MM.1S (cell line): ENCODE results near the gene SIRT7.
A peak's percentile ranks its signal among the peaks of the same experiment; 100 is the strongest.

ENCODE experiments used
- DNase-seq: peaks from one replicate; pipeline ENCODE4 v3.0.0-alpha.2; 2015
- H2AFZ ChIP-seq: fragments of 300-600 bp; sonication (generic); 2 replicates; pipeline ENCODE4 v1.6.0; 2016; ENCODE audit warnings: antibody characterized with exemption, low read length
- H3F3A ChIP-seq: fragments of 300-600 bp; sonication (generic); 2 replicates; pipeline ENCODE4 v1.6.1; 2016; ENCODE audit warnings: mild to moderate bottlenecking, antibody characterized with exemption, low read length, moderate library complexity, mixed read lengths; ENCODE audit not compliant: insufficient read depth
- H3K27ac ChIP-seq: fragments of 300-600 bp; sonication (generic); 2 replicates; pipeline ENCODE4 v1.5.1; 2016; ENCODE audit warnings: mild to moderate bottlenecking, low read length
- H3K27me3 ChIP-seq: fragments of 300-600 bp; sonication (generic); replicated peaks from 2 replicates; pipeline ENCODE4 v1.6.0; 2016; ENCODE audit warnings: low read length; ENCODE audit not compliant: insufficient read depth
- H3K36me3 ChIP-seq: fragments of 300-600 bp; sonication (generic); replicated peaks from 2 replicates; pipeline ENCODE4 v1.6.1; 2016; ENCODE audit warnings: mild to moderate bottlenecking, low read length, mixed read lengths; ENCODE audit not compliant: insufficient read depth
- H3K4me1 ChIP-seq: fragments of 300-600 bp; sonication (generic); 2 replicates; pipeline ENCODE4 v1.6.1; 2016; ENCODE audit warnings: low read length, mixed read lengths
- H3K4me2 ChIP-seq: fragments of 300-600 bp; sonication (generic); 2 replicates; pipeline ENCODE4 v1.6.0; 2016; ENCODE audit warnings: low read depth, low read length
- H3K4me3 ChIP-seq: fragments of 300-600 bp; sonication (generic); 2 replicates; pipeline ENCODE4 v1.5.1; 2016; ENCODE audit warnings: low read length, mixed read lengths
- H3K79me2 ChIP-seq: fragments of 300-600 bp; sonication (generic); 2 replicates; pipeline ENCODE4 v1.6.1; 2016; ENCODE audit warnings: mixed run types, low read length, mixed read lengths
- H3K9ac ChIP-seq: fragments of 300-600 bp; sonication (generic); 2 replicates; pipeline ENCODE4 v1.6.1; 2016; ENCODE audit warnings: low read length, mixed read lengths
- H3K9me2 ChIP-seq: fragments of 300-600 bp; sonication (generic); replicated peaks from 2 replicates; pipeline ENCODE4 v1.6.1; 2016; ENCODE audit warnings: mild to moderate bottlenecking, low read length, mixed read lengths; ENCODE audit not compliant: insufficient read depth
- H3K9me3 ChIP-seq: fragments of 300-600 bp; sonication (generic); replicated peaks from 2 replicates; pipeline ENCODE4 v1.6.1; 2016; ENCODE audit warnings: mild to moderate bottlenecking, low read length, mixed read lengths; ENCODE audit not compliant: insufficient read depth
- H4K20me1 ChIP-seq: fragments of 300-600 bp; sonication (generic); 2 replicates; pipeline ENCODE4 v1.6.1; 2016; ENCODE audit warnings: mild to moderate bottlenecking, low read length, moderate library complexity, mixed read lengths; ENCODE audit not compliant: insufficient read depth
- CTCF ChIP-seq: fragments of 300-600 bp; sonication (generic); IDR thresholded peaks from 2 replicates; pipeline ENCODE4 v1.5.1; 2016; ENCODE audit warnings: antibody characterized with exemption, low read length, mixed read lengths
- EZH2 ChIP-seq: fragments of 300-600 bp; sonication (generic); optimal IDR thresholded peaks from 2 replicates; pipeline ENCODE3; 2017; ENCODE audit warnings: low read depth, mild to moderate bottlenecking, antibody characterized with exemption, low read length, mixed read lengths
- EZH2phosphoT487 ChIP-seq: fragments of 300-600 bp; sonication (generic); IDR thresholded peaks from 2 replicates; pipeline ENCODE4 v1.6.1; 2018; ENCODE audit warnings: antibody characterized with exemption, low read length

SIRT7 gene

GRCh38 chr17:81935709-81936084, 17.7 kb upstream of the SIRT7 start:
- no peaks in the 10 kb centered on the region for H3K9me2 ChIP-seq
- H3K36me3 ChIP-seq, result no peaks in the 10 kb centered on the region
- no peak overlapping the region for H3K4me3 ChIP-seq
- H2AFZ ChIP-seq, result no peak overlapping the region
- no peak for DNase-seq
- peaks cover 12% of the 10 kb centered on the region for H3K79me2 ChIP-seq
- H3F3A ChIP-seq, result no peaks in the 10 kb centered on the region
- H3K4me2 ChIP-seq, result peak overlapping the region; percentile 18; the same call in 1 of the 2 replicates
- no peak overlapping the region for H3K27ac ChIP-seq
- no peaks in the 10 kb centered on the region for H4K20me1 ChIP-seq
- TF ChIP-seq EZH2, result no peak
- TF ChIP-seq EZH2phosphoT487, result no peak
- TF ChIP-seq CTCF, result no peak
- no peaks in the 10 kb centered on the region for H3K9me3 ChIP-seq
- no peaks in the 10 kb centered on the region for H3K4me1 ChIP-seq
- H3K27me3 ChIP-seq, result peaks cover 25% of the 10 kb centered on the region
- H3K9ac ChIP-seq, result no peak overlapping the region

- no peaks in the 10 kb centered on the region for H3K4me1 ChIP-seq
- no peaks in the 10 kb centered on the region for H3K36me3 ChIP-seq
- no peak overlapping the region for H3K27ac ChIP-seq
- no peak for TF ChIP-seq EZH2
- no peak for TF ChIP-seq CTCF
- no peak for TF ChIP-seq EZH2phosphoT487
- H2AFZ ChIP-seq, result no peak overlapping the region
- H3K79me2 ChIP-seq, result peaks cover 12% of the 10 kb centered on the region
- no peaks in the 10 kb centered on the region for H3F3A ChIP-seq
- H3K9me2 ChIP-seq, result no peaks in the 10 kb centered on the region
- no peak overlapping the region for H3K9ac ChIP-seq
- no peaks in the 10 kb centered on the region for H3K9me3 ChIP-seq
- no peak for DNase-seq
- no peaks in the 10 kb centered on the region for H4K20me1 ChIP-seq
- H3K4me3 ChIP-seq, result no peak overlapping the region
- no peak overlapping the region for H3K4me2 ChIP-seq
- peaks cover 19% of the 10 kb centered on the region for H3K27me3 ChIP-seq
Measured at GRCh38 chr17:81934850-81935708, 17.1 kb upstream of the SIRT7 start.

GRCh38 chr17:81934098-81934757, 16.3 kb upstream of the SIRT7 start:
- no peaks in the 10 kb centered on the region for H3K9me2 ChIP-seq
- H3K27ac ChIP-seq, result no peak overlapping the region
- no peak overlapping the region for H2AFZ ChIP-seq
- no peak overlapping the region for H3K4me3 ChIP-seq
- peaks cover 12% of the 10 kb centered on the region for H3K79me2 ChIP-seq
- peaks cover 11% of the 10 kb centered on the region; the same call in 1 of the 2 replicates for H3K27me3 ChIP-seq
- H4K20me1 ChIP-seq, result no peaks in the 10 kb centered on the region
- no peaks in the 10 kb centered on the region for H3K4me1 ChIP-seq
- no peak for DNase-seq
- H3K4me2 ChIP-seq, result no peak overlapping the region
- no peak for TF ChIP-seq CTCF
- TF ChIP-seq EZH2phosphoT487, result no peak
- no peak for TF ChIP-seq EZH2
- no peaks in the 10 kb centered on the region for H3F3A ChIP-seq
- no peak overlapping the region for H3K9ac ChIP-seq
- H3K36me3 ChIP-seq, result no peaks in the 10 kb centered on the region
- H3K9me3 ChIP-seq, result no peaks in the 10 kb centered on the region
